H1 (cell line): ENCODE measurements around the gene SHLD1.

Source experiments
- ATF2 ChIP-seq: IDR thresholded peaks from 2 replicates; pipeline ENCODE4 v1.6.1; 2012; ENCODE audit warnings: low read length, inconsistent platforms
- CBX8 ChIP-seq: fragments of 300-800, 300-1000 bp; sonication (generic); IDR thresholded peaks from 2 replicates; pipeline ENCODE4 v1.7.1; 2016; ENCODE audit warnings: low read depth, low read length, borderline replicate concordance
- CHD1 ChIP-seq: IDR thresholded peaks from 2 replicates; pipeline ENCODE4 v1.6.1; 2012; ENCODE audit warnings: low read depth, low read length, improper control_type of control experiment
- CTCF ChIP-seq, 3 experiments: IDR thresholded peaks; 1 replicate in 2 of 3; 2 replicates in 1 of 3; pipeline versions ENCODE4 v1.5.1 to v1.6.1; 2011; ENCODE audit warnings: low read length in 3 of 3, mild to moderate bottlenecking in 3 of 3, inconsistent platforms in 2 of 3, low read depth in 1 of 3, moderate library complexity in 1 of 3; ENCODE audit not compliant: insufficient read depth in 1 of 3; ENCODE audit errors: control extremely low read depth in 1 of 3
- EP300 ChIP-seq, 2 experiments: IDR thresholded peaks; 1 replicate in 1 of 2; 2 replicates in 1 of 2; pipeline ENCODE4 v1.6.1; 2011 to 2012; ENCODE audit warnings: low read depth in 2 of 2, low read length in 2 of 2, mild to moderate bottlenecking in 2 of 2, borderline replicate concordance in 1 of 2, inconsistent platforms in 1 of 2, moderate library complexity in 1 of 2
- EZH2 ChIP-seq: fragments of 200-600 bp; sonication (generic); IDR thresholded peaks from 2 replicates; pipeline ENCODE4 v1.7.1; 2012; ENCODE audit warnings: low read depth, mild to moderate bottlenecking, moderate library complexity, low read length, inconsistent platforms; ENCODE audit not compliant: severe bottlenecking
- POLR2A ChIP-seq, 2 experiments: IDR thresholded peaks; 1 replicate in 1 of 2; 2 replicates in 1 of 2; pipeline ENCODE4 v1.6.1; 2011; ENCODE audit warnings: low read depth in 2 of 2, low read length in 2 of 2, mild to moderate bottlenecking in 2 of 2; ENCODE audit errors: control extremely low read depth in 1 of 2
- RAD21 ChIP-seq, 2 experiments: IDR thresholded peaks in 1 of 2; conservative IDR thresholded peaks in 1 of 2; 2 replicates each; pipeline ENCODE4 v1.6.1; 2011; ENCODE audit warnings: low read depth in 2 of 2, low read length in 2 of 2, improper control_type of control experiment in 1 of 2, inconsistent platforms in 1 of 2, mild to moderate bottlenecking in 1 of 2, moderate library complexity in 1 of 2
- RFX5 ChIP-seq: IDR thresholded peaks from 2 replicates; pipeline ENCODE4 v1.6.1; 2011; ENCODE audit warnings: low read depth, low read length, improper control_type of control experiment, borderline replicate concordance
- SAP30 ChIP-seq: fragments of 300-600 bp; sonication (generic); IDR thresholded peaks from 2 replicates; pipeline ENCODE4 v1.7.1; 2012; ENCODE audit warnings: low read length, moderate library complexity, mild to moderate bottlenecking, inconsistent platforms; ENCODE audit not compliant: insufficient read depth, insufficient replicate concordance
- SUZ12 ChIP-seq: fragments of 200-600 bp; sonication (generic); IDR thresholded peaks from 2 replicates; pipeline ENCODE4 v1.6.1; 2012; ENCODE audit warnings: mild to moderate bottlenecking, inconsistent platforms, low read length, moderate library complexity, mixed read lengths
- YY1 ChIP-seq: IDR thresholded peaks from 2 replicates; pipeline ENCODE4 v1.6.1; 2011; ENCODE audit warnings: low read depth, mild to moderate bottlenecking, low read length
- ZNF274 ChIP-seq: IDR thresholded peaks from 2 replicates; pipeline ENCODE4 v1.7.0; 2012; ENCODE audit warnings: low read length, borderline replicate concordance; ENCODE audit errors: extremely low read depth
- TF ChIP-seq, protein P1 (sequence below): IDR thresholded peaks from 2 replicates; pipeline ENCODE4 v1.6.1; 2011; ENCODE audit warnings: low read depth, mild to moderate bottlenecking, low read length; ENCODE audit not compliant: insufficient read depth

DNA sequence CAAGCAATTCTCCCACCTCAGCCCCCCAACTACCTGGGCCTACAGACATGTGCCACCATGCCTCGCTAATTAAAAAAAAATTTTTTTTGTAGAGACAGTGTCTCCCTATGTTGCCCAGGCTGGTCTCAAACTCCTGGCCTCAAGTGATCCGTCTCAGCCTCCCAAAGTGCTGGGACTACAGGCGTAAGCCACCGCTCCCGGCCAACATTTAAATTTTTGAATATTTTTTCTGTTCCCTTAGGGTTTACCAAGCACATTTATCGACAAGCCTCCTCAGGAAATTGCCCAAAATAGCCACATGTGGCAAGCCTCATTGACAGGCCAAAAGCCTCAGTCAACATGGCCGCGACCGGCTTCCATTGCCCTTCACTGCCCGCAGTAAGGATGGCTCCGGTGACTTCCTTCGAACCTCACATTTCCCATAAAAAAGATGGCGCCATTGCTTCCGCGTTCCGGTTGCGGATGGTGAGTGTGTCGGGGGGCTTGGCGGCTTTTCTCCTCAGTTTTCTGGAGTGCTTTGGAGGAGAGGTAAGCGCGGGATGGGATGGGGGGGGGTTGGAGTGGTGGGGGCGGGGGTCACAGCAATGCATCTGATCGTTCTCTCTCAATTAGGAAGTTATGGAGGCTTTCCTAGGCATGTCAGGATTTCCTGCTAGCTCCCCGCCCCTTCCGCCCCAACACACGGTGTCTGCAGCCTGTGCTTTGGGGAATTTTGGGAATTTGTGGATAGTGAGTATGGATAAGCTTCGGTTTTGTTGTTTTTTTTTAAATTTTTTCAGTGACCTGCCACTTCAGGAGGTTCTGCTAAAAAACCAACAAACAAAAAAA is at the start of gene SHLD1:
- TF ChIP-seq CTCF (IDR thresholded peaks at IDR 0.05; ENCODE audit: control extremely low read depth in 1 of 3, insufficient read depth in 1 of 3, low read depth in 1 of 3, low read length in 3 of 3) (no peak), POLR2A (IDR thresholded peaks at IDR 0.05; ENCODE audit: control extremely low read depth in 1 of 2, low read depth in 2 of 2, low read length in 2 of 2) (peak; percentile 86 to 90), EZH2 (no peak), RFX5 (no peak), ZNF274 (no peak), CBX8 (no peak), SUZ12 (no peak), EP300 (IDR thresholded peaks at IDR 0.05; ENCODE audit: borderline replicate concordance in 1 of 2, low read depth in 2 of 2, low read length in 2 of 2) (no peak), SAP30 (peak; percentile 78), YY1 (peak; percentile 100), CHD1 (no peak), RAD21 (IDR thresholded peaks at IDR 0.05 in 1 of 2, conservative IDR thresholded peaks at IDR 0.05 in 1 of 2; ENCODE audit: low read depth in 2 of 2, low read length in 2 of 2) (no peak), ATF2 (no peak)
- TF ChIP-seq, protein P1, sequence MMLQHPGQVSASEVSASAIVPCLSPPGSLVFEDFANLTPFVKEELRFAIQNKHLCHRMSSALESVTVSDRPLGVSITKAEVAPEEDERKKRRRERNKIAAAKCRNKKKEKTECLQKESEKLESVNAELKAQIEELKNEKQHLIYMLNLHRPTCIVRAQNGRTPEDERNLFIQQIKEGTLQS, result no peak
